ENCODE results near the gene HPS5. TPM values are rescaled to one million over a fixed set of nuclear protein-coding genes. Genes with fewer than 3 reads are reported as not detected.
A peak's percentile ranks its signal among the peaks of the same experiment; 100 is the strongest.

The HPS5 gene
- total and polyA plus RNA-seq, 2 of the 13 experiments (the other 11 are each of a cell fraction or from before 2014, with no cell fraction given): 6.6 to 25.5 TPM

GRCh38 chr11:18321578-18321968 is 367 bp downstream of the HPS5 start:
- Histone ChIP-seq H3K27me3 (ENCODE audit: control insufficient read depth in 1 of 2, insufficient read depth in 2 of 2, low read length in 2 of 2) (no peaks in the 10 kb centered on the region; a peak in 1 of 5 replicates), H3K4me3 (replicated peaks in 1 of 3; ENCODE audit: insufficient read depth in 1 of 3, low read depth in 2 of 3, low read length in 3 of 3) (peak overlapping the region; percentile 71 to 78 (median 78)), H3K9ac (ENCODE audit: insufficient read depth, low read depth, low read length) (peak overlapping the region; percentile 94), H3K9me3 (ENCODE audit: low read length) (no peaks in the 10 kb centered on the region), H3K4me2 (ENCODE audit: low read depth, low read length) (peak overlapping the region; percentile 96), H3K79me2 (ENCODE audit: insufficient read depth, low read length) (peaks cover 82% of the 10 kb centered on the region), H3K36me3 (replicated peaks in 1 of 2; ENCODE audit: control insufficient read depth in 1 of 2, insufficient read depth in 2 of 2, low read length in 2 of 2) (peaks cover 3 to 11% of the 10 kb centered on the region in 2 experiments), H2AFZ (ENCODE audit: low read length) (peak overlapping the region; percentile 87), H3K27ac (ENCODE audit: extremely low read length, insufficient read depth, low read length) (peak overlapping the region; percentile 95), H3K4me1 (ENCODE audit: insufficient read depth, low read length) (peaks cover 62% of the 10 kb centered on the region), H4K20me1 (ENCODE audit: insufficient read depth, low read length) (no peaks in the 10 kb centered on the region)
- WGBS (ENCODE audit: low lambda C conversion rate): 0% methylated on average over 4 of the region's 4 CpGs
- peak; percentile 16 for ATAC-seq
- POLR2A ChIA-PET: interaction anchor here (0.5 to 4.2 kb wide), 20 partner anchors 8 to 206 kb away, joined by 3 to 36 read pairs (median 3); partner anchors contain the start of gene LDHA
- BruUV-seq (replicated peaks): TSS peak; percentile 84
- intact Hi-C loops (cut with micrococcal nuclease; ENCODE audit: unreplicated experiment) (loop anchor here (5.0 to 10.0 kb wide), 5 partner anchors 61 to 311 kb away; partner anchors contain the start of genes MRGPRX4, SAA4 and SPTY2D1), in situ Hi-C loops (cut with HindIII; ENCODE audit: extremely low pct_ligation_motif_present, low pct_unique_long_range_greater_than_20kb) (no loop called here)
- CTCF ChIA-PET (ENCODE audit: low intra/inter-chr PET ratio, low total read pairs): no interaction called here
- FAIRE-seq: no peak
- DNase-seq (ENCODE audit: low spot score): no peak
- TF ChIP-seq ZNF24 (IDR thresholded peaks at IDR 0.05) (peak; percentile 85), PLRG1 (conservative IDR thresholded peaks at IDR 0.05) (no peak), KDM6A (CRISPR knock-in tag; IDR thresholded peaks at IDR 0.05; ENCODE audit: low read depth) (no peak), ZNF331 (CRISPR knock-in tag; IDR thresholded peaks at IDR 0.05) (no peak), CREB1 (IDR thresholded peaks at IDR 0.05) (no peak), CREB1 (CRISPR knock-in tag; IDR thresholded peaks at IDR 0.05) (no peak), SOX6 (IDR thresholded peaks at IDR 0.05) (no peak), SOX6 (CRISPR knock-in tag; IDR thresholded peaks at IDR 0.05) (no peak), BRCA1 (CRISPR knock-in tag; IDR thresholded peaks at IDR 0.05) (peak; percentile 65; the same call in 1 of the 2 replicates), MNT (IDR thresholded peaks at IDR 0.05) (no peak), DNMT3B (CRISPR knock-in tag; conservative IDR thresholded peaks at IDR 0.05) (peak; percentile 38), TGIF2 (CRISPR knock-in tag; IDR thresholded peaks at IDR 0.05) (no peak), BHLHE40 (IDR thresholded peaks at IDR 0.05; ENCODE audit: low read length) (no peak), ZNF670 (CRISPR knock-in tag; IDR thresholded peaks at IDR 0.05; ENCODE audit: borderline replicate concordance) (0 out of 2 replicates have a peak, but pooled peaks have one; percentile 21), ZKSCAN1 (IDR thresholded peaks at IDR 0.05; ENCODE audit: low read length) (peak; percentile 93), ZNF777 (CRISPR knock-in tag; IDR thresholded peaks at IDR 0.05) (peak; percentile 16; the same call in 1 of the 2 replicates), ZNF879 (CRISPR knock-in tag; IDR thresholded peaks at IDR 0.05) (peak; percentile 3; the same call in 1 of the 2 replicates), EED (CRISPR knock-in tag; IDR thresholded peaks at IDR 0.05) (no peak), ZNF550 (CRISPR knock-in tag; IDR thresholded peaks at IDR 0.05; ENCODE audit: borderline replicate concordance) (no peak), SATB2 (CRISPR knock-in tag; IDR thresholded peaks at IDR 0.05) (no peak), PHF8 (CRISPR knock-in tag; IDR thresholded peaks at IDR 0.05) (no peak)
- TF ChIP-seq, protein P1, sequence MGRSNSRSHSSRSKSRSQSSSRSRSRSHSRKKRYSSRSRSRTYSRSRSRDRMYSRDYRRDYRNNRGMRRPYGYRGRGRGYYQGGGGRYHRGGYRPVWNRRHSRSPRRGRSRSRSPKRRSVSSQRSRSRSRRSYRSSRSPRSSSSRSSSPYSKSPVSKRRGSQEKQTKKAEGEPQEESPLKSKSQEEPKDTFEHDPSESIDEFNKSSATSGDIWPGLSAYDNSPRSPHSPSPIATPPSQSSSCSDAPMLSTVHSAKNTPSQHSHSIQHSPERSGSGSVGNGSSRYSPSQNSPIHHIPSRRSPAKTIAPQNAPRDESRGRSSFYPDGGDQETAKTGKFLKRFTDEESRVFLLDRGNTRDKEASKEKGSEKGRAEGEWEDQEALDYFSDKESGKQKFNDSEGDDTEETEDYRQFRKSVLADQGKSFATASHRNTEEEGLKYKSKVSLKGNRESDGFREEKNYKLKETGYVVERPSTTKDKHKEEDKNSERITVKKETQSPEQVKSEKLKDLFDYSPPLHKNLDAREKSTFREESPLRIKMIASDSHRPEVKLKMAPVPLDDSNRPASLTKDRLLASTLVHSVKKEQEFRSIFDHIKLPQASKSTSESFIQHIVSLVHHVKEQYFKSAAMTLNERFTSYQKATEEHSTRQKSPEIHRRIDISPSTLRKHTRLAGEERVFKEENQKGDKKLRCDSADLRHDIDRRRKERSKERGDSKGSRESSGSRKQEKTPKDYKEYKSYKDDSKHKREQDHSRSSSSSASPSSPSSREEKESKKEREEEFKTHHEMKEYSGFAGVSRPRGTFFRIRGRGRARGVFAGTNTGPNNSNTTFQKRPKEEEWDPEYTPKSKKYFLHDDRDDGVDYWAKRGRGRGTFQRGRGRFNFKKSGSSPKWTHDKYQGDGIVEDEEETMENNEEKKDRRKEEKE (IDR thresholded peaks at IDR 0.05): no peak
- TF ChIP-seq, protein P2, sequence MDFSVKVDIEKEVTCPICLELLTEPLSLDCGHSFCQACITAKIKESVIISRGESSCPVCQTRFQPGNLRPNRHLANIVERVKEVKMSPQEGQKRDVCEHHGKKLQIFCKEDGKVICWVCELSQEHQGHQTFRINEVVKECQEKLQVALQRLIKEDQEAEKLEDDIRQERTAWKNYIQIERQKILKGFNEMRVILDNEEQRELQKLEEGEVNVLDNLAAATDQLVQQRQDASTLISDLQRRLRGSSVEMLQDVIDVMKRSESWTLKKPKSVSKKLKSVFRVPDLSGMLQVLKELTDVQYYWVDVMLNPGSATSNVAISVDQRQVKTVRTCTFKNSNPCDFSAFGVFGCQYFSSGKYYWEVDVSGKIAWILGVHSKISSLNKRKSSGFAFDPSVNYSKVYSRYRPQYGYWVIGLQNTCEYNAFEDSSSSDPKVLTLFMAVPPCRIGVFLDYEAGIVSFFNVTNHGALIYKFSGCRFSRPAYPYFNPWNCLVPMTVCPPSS (IDR thresholded peaks at IDR 0.05): no peak
